Activated CD8-positive, alpha-beta memory T cell treated with anti-CD3 and anti-CD28 coated beads, Interleukin-2, amount 50 U/mL, for 24 hours (primary cell): ENCODE measurements around the gene ANKEF1.
"Not testable (repeated sequence)": the region's sequence is repeated elsewhere in the genome, so short reads cannot be mapped to it uniquely, and the experiment has no call there.

Source experiments
- DNase-seq: peaks from one replicate; pipeline ENCODE4 v3.0.0-alpha.2; 2020; ENCODE audit errors: extremely low read depth

ANKEF1 gene

GRCh38 chr20:10032269-10032668 lies 2.5 kb upstream of the ANKEF1 start:
- DNase-seq: not testable (repeated sequence)

GRCh38 chr20:10033905-10034650 lies 709 bp upstream of the ANKEF1 start:
- no peak for DNase-seq

GRCh38 chr20:10036321-10036720 lies 1.5 kb downstream of the ANKEF1 start:
- DNase-seq: not testable (repeated sequence)

- DNase-seq: no peak
Observed at GRCh38 chr20:10040070-10040975, 5.5 kb downstream of the ANKEF1 start.

- no peak for DNase-seq
Observed at GRCh38 chr20:10042086-10042485, 7.3 kb downstream of the ANKEF1 start.

GRCh38 chr20:10047427-10047826 lies 12.6 kb downstream of the ANKEF1 start:
- DNase-seq: no peak

- DNase-seq: no peak
Observed at GRCh38 chr20:10051185-10051584, 16.4 kb downstream of the ANKEF1 start.

GRCh38 chr20:10059006-10059405 lies 24.2 kb downstream of the ANKEF1 start:
- no peak for DNase-seq

GRCh38 chr20:10060226-10060625 lies 25.4 kb downstream of the ANKEF1 start:
- DNase-seq: no peak

- DNase-seq: no peak
Observed at GRCh38 chr20:10061641-10062040, 26.9 kb downstream of the ANKEF1 start.

- no peak for DNase-seq
Observed at GRCh38 chr20:10063482-10063881, 28.7 kb downstream of the ANKEF1 start.

- no peak for DNase-seq
Observed at GRCh38 chr20:10064611-10065010, 29.8 kb downstream of the ANKEF1 start.

GRCh38 chr20:10065154-10065833 lies 30.5 kb downstream of the ANKEF1 start:
- DNase-seq: no peak

GRCh38 chr20:10067321-10067720 lies 32.5 kb downstream of the ANKEF1 start:
- no peak for DNase-seq

GRCh38 chr20:10074513-10074912 lies 39.7 kb downstream of the ANKEF1 start:
- no peak for DNase-seq

GRCh38 chr20:10075606-10076005 lies 40.8 kb downstream of the ANKEF1 start:
- DNase-seq: no peak

- DNase-seq: no peak
Observed at GRCh38 chr20:10076126-10077080, 41.6 kb downstream of the ANKEF1 start.

GRCh38 chr20:10077081-10077471 lies 42.3 kb downstream of the ANKEF1 start:
- no peak for DNase-seq

GRCh38 chr20:10077886-10078285 lies 43.1 kb downstream of the ANKEF1 start:
- no peak for DNase-seq

GRCh38 chr20:10078403-10078802 lies 43.6 kb downstream of the ANKEF1 start:
- no peak for DNase-seq

GRCh38 chr20:10079964-10080363 lies 45.2 kb downstream of the ANKEF1 start:
- DNase-seq: no peak
